ENCODE data around the gene ZSWIM5. TPM values are rescaled to one million over a fixed set of nuclear protein-coding genes. Genes with fewer than 3 reads are reported as not detected.
"Not testable (repeated sequence)": the region's sequence is repeated elsewhere in the genome, so short reads cannot be mapped to it uniquely, and the experiment has no call there.

Gene ZSWIM5
- total and polyA plus RNA-seq, 2 experiments from 2014 or later, result 2.0 to 4.0 TPM

GRCh38 chr1:45172005-45172404 is 34.4 kb downstream of the ZSWIM5 start:
- Histone ChIP-seq H3K4me3 (no peak overlapping the region), H3K27me3 (no peaks in the 10 kb centered on the region), H3K4me2 (peak overlapping the region; percentile 41), H3K9me2 (replicated peaks; ENCODE audit: insufficient read depth) (no peaks in the 10 kb centered on the region), H4K20me1 (ENCODE audit: insufficient read depth, poor library complexity, severe bottlenecking) (no peaks in the 10 kb centered on the region), H2AFZ (no peak overlapping the region), H3K4me1 (ENCODE audit: insufficient read depth) (no peaks in the 10 kb centered on the region), H3K27ac (no peak overlapping the region), H3K79me2 (no peaks in the 10 kb centered on the region), H3K36me3 (replicated peaks; ENCODE audit: insufficient read depth, low read depth) (no peaks in the 10 kb centered on the region), H3K9me3 (ENCODE audit: low read depth) (no peaks in the 10 kb centered on the region)
- DNase-seq (ENCODE audit: low spot score), result peak; percentile 43
- 63% methylated on average over 7 of the region's 7 CpGs for WGBS (ENCODE audit: low lambda C conversion rate, missing lambda C conversion rate)
- no peak for TF ChIP-seq EZH2phosphoT487 (IDR thresholded peaks at IDR 0.05; ENCODE audit: low read depth, severe bottlenecking, unreplicated experiment)
- no peak for TF ChIP-seq EZH2 (IDR thresholded peaks at IDR 0.05; ENCODE audit: borderline replicate concordance)
- TF ChIP-seq CTCF (IDR thresholded peaks at IDR 0.05; ENCODE audit: poor library complexity), result no peak

GRCh38 chr1:45171575-45171974 is 34.8 kb downstream of the ZSWIM5 start:
- Histone ChIP-seq H2AFZ (no peak overlapping the region), H3K4me1 (ENCODE audit: insufficient read depth) (no peaks in the 10 kb centered on the region), H3K27ac (no peak overlapping the region), H3K9me3 (ENCODE audit: low read depth) (no peaks in the 10 kb centered on the region), H4K20me1 (ENCODE audit: insufficient read depth, poor library complexity, severe bottlenecking) (no peaks in the 10 kb centered on the region), H3K9me2 (replicated peaks; ENCODE audit: insufficient read depth) (no peaks in the 10 kb centered on the region), H3K4me3 (no peak overlapping the region), H3K4me2 (peak overlapping the region; percentile 12), H3K36me3 (replicated peaks; ENCODE audit: insufficient read depth, low read depth) (no peaks in the 10 kb centered on the region), H3K79me2 (no peaks in the 10 kb centered on the region), H3K27me3 (no peaks in the 10 kb centered on the region)
- 85% methylated on average over 1 of the region's 1 CpG for WGBS (ENCODE audit: low lambda C conversion rate, missing lambda C conversion rate)
- DNase-seq (ENCODE audit: low spot score), result no peak
- TF ChIP-seq EZH2 (IDR thresholded peaks at IDR 0.05; ENCODE audit: borderline replicate concordance), result no peak
- no peak for TF ChIP-seq EZH2phosphoT487 (IDR thresholded peaks at IDR 0.05; ENCODE audit: low read depth, severe bottlenecking, unreplicated experiment)
- TF ChIP-seq CTCF (IDR thresholded peaks at IDR 0.05; ENCODE audit: poor library complexity), result no peak

GRCh38 chr1:45170151-45170742 is 36.2 kb downstream of the ZSWIM5 start:
- H3K9me3 ChIP-seq (ENCODE audit: low read depth), result no peaks in the 10 kb centered on the region
- no peak overlapping the region for H3K4me2 ChIP-seq
- no peak for DNase-seq (ENCODE audit: low spot score)
- no peaks in the 10 kb centered on the region for H4K20me1 ChIP-seq (ENCODE audit: insufficient read depth, poor library complexity, severe bottlenecking)
- no peaks in the 10 kb centered on the region for H3K4me1 ChIP-seq (ENCODE audit: insufficient read depth)
- no peaks in the 10 kb centered on the region for H3K36me3 ChIP-seq (replicated peaks; ENCODE audit: insufficient read depth, low read depth)
- no peaks in the 10 kb centered on the region for H3K27me3 ChIP-seq
- TF ChIP-seq CTCF (IDR thresholded peaks at IDR 0.05; ENCODE audit: poor library complexity) (no peak), EZH2phosphoT487 (IDR thresholded peaks at IDR 0.05; ENCODE audit: low read depth, severe bottlenecking, unreplicated experiment) (no peak), EZH2 (IDR thresholded peaks at IDR 0.05; ENCODE audit: borderline replicate concordance) (no peak)
- no peaks in the 10 kb centered on the region for H3K79me2 ChIP-seq
- H3K27ac ChIP-seq, result no peak overlapping the region
- 90% methylated on average over 4 of the region's 4 CpGs for WGBS (ENCODE audit: low lambda C conversion rate, missing lambda C conversion rate)
- H3K4me3 ChIP-seq, result no peak overlapping the region
- no peaks in the 10 kb centered on the region for H3K9me2 ChIP-seq (replicated peaks; ENCODE audit: insufficient read depth)
- H2AFZ ChIP-seq, result no peak overlapping the region

GRCh38 chr1:45167947-45168346 is 38.5 kb downstream of the ZSWIM5 start:
- H4K20me1 ChIP-seq (ENCODE audit: insufficient read depth, poor library complexity, severe bottlenecking); H3K4me3 ChIP-seq; H3K4me2 ChIP-seq; H2AFZ ChIP-seq; H3K36me3 ChIP-seq (replicated peaks; ENCODE audit: insufficient read depth, low read depth); H3K27ac ChIP-seq; H3K9me3 ChIP-seq (ENCODE audit: low read depth); H3K79me2 ChIP-seq; DNase-seq (ENCODE audit: low spot score); H3K27me3 ChIP-seq; H3K9me2 ChIP-seq (replicated peaks; ENCODE audit: insufficient read depth); H3K4me1 ChIP-seq (ENCODE audit: insufficient read depth): not testable (repeated sequence)
- over 99% methylated on average over 6 of the region's 6 CpGs for WGBS (ENCODE audit: low lambda C conversion rate, missing lambda C conversion rate)

GRCh38 chr1:45164307-45164706 is 42.1 kb downstream of the ZSWIM5 start:
- H3K9me2 ChIP-seq (replicated peaks; ENCODE audit: insufficient read depth), result not testable (repeated sequence)
- WGBS (ENCODE audit: low lambda C conversion rate, missing lambda C conversion rate), result 75% methylated on average over 2 of the region's 2 CpGs

GRCh38 chr1:45163111-45163510 is 43.3 kb downstream of the ZSWIM5 start:
- H2AFZ ChIP-seq; DNase-seq (ENCODE audit: low spot score); H3K9me3 ChIP-seq (ENCODE audit: low read depth); H3K36me3 ChIP-seq (replicated peaks; ENCODE audit: insufficient read depth, low read depth); H3K4me2 ChIP-seq; H3K27me3 ChIP-seq; H4K20me1 ChIP-seq (ENCODE audit: insufficient read depth, poor library complexity, severe bottlenecking); H3K4me3 ChIP-seq; H3K79me2 ChIP-seq; H3K9me2 ChIP-seq (replicated peaks; ENCODE audit: insufficient read depth); H3K4me1 ChIP-seq (ENCODE audit: insufficient read depth); H3K27ac ChIP-seq: not testable (repeated sequence)
- 99% methylated on average over 3 of the region's 3 CpGs for WGBS (ENCODE audit: low lambda C conversion rate, missing lambda C conversion rate)

More at GRCh38 chr1:45164307-45164706, 42.1 kb downstream of the ZSWIM5 start:
- not testable (repeated sequence) for H3K4me3 ChIP-seq; H3K79me2 ChIP-seq; H3K4me1 ChIP-seq (ENCODE audit: insufficient read depth); H3K36me3 ChIP-seq (replicated peaks; ENCODE audit: insufficient read depth, low read depth); DNase-seq (ENCODE audit: low spot score); H3K27me3 ChIP-seq; H2AFZ ChIP-seq; H3K27ac ChIP-seq; H4K20me1 ChIP-seq (ENCODE audit: insufficient read depth, poor library complexity, severe bottlenecking); H3K9me3 ChIP-seq (ENCODE audit: low read depth); H3K4me2 ChIP-seq

Data from hepatocyte (in vitro differentiated cells).